Stimulated activated CD4-positive, alpha-beta T cell treated with anti-CD3 and anti-CD28 coated beads, Interleukin-2, amount 100 ng/mL, for 48 hours (primary cell): ENCODE measurements around the gene SLC25A15.
"Not testable (repeated sequence)": the region's sequence is repeated elsewhere in the genome, so short reads cannot be mapped to it uniquely, and the experiment has no call there.

Experiments
- DNase-seq, 2 donors: peaks; one replicate each; pipeline ENCODE4 v3.0.0-alpha.2; 2020

SLC25A15 gene

DNA sequence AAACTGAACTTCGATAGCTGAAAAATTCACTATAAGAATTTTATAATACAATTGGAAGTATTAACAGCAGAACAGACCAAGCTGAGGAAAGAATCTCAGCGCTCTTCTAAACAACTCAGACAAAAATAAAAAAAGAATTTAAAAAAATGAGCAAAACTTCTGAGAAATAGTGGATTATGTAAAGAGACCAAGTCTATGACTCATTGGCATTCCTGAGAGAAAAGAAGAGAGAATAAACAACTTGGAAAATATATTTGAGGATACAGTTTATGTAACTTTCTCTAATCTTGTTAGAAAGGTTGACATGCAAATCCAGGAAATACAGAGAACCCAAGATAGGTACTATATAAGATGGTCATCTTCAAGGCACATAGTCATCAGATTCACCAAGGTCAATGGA, 25.4 kb downstream of the SLC25A15 start:
- DNase-seq: no peak

DNA sequence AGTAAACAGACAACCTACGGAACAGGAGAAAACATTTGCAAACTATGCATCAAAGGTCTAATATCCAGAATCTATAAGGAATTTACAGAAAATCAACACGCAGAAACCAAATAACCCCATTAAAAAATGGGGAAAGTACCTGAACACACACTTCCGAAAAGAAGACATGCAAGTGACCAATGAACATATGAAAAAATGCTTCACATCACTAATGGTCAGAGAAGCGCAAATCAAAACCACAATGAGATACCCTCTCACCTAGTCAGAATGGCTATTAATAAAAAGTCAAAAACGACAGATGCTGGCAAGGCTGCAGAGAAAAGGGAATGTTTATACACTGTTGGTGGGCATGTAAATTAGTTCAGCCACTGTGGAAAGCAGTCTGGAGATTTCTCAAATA, 29.5 kb downstream of the SLC25A15 start:
- DNase-seq: no peak

DNA sequence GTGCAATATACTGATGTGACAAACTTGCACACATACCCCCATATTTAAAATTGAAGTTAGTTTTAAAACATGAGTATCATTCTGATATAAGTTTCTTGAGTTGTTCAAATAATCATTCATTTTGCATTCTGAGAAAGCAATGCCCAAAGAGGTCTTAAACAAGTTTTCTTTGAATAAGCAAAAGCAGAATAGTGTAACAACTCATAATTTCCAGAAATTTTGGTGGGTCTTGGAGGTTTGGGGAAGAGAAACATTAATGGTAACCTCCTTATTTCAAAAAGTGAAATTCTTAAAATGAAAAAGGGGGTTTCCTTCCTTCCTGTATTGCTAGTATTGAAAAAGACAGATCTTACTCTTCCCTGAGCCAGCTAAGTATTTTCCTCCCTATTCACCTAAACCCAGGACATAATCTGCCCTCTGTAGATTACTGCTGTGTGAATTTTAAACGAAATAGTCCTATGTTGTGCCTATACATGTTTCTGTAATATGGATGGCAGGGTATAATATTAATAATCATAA, 30.4 kb downstream of the SLC25A15 start:
- no peak for DNase-seq

DNA sequence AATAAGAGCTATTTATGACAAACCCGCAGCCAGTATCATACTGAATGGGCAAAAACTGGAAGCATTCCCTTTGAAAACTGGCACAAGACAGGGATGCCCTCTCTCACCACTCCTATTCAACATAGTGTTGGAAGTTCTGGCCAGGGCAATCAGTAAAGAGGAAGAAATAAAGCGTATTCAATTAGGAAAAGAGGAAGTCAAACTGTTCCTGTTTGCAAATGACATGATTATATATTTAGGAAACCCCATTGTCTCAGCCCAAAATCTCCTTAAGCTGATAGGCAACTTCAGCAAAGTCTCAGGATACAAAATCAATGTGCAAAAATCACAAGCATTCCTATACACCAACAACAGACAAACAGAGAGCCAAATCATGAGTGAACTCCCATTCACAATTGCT, 50.3 kb downstream of the SLC25A15 start:
- not testable (repeated sequence) for DNase-seq

DNA sequence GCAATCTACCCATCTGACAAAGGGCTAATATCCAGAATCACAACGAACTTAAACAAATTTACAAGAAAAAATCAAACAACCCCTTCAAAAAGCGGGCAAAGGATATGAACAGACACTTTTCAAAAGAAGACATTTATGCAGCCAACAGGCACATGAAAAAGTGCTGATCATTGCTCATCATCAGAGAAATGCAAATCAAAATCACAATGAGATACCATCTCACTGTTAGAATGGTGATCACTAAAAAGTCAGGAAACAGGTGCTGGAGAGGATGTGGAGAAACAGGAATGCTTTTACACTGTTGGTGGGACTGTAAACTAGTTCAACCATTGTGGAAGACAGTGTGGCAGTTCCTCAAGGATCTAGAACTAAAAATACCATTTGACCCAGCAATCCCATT, 51.5 kb downstream of the SLC25A15 start:
- DNase-seq: not testable (repeated sequence)
